Femur (tissue), 1 donor: ENCODE results near the gene LYRM9.
"Not testable (repeated sequence)": the region's sequence is repeated elsewhere in the genome, so short reads cannot be mapped to it uniquely, and the experiment has no call there.

Source experiments
- DNase-seq: peaks from one replicate; pipeline ENCODE4 v3.0.0-alpha.2; 2017

LYRM9 gene

GRCh38 chr17:27837769-27838168 is 55.4 kb downstream of the LYRM9 start:
- not testable (repeated sequence) for DNase-seq

GRCh38 chr17:27836651-27837050 is 56.5 kb downstream of the LYRM9 start:
- no peak for DNase-seq

GRCh38 chr17:27834571-27834970 is 58.6 kb downstream of the LYRM9 start:
- no peak for DNase-seq

GRCh38 chr17:27832831-27833230 is 60.3 kb downstream of the LYRM9 start:
- no peak for DNase-seq

- peak; percentile 28 for DNase-seq
These were observed 63.3 kb downstream of the LYRM9 start for GRCh38 chr17:27829888-27830287.

- not testable (repeated sequence) for DNase-seq
These were observed 63.9 kb downstream of the LYRM9 start for GRCh38 chr17:27829143-27829711.
